NT2/D1 (cell line): ENCODE measurements around the gene RAPGEF4.

Experiments
- SUZ12 ChIP-seq: IDR thresholded peaks from 2 replicates; pipeline ENCODE4 v1.6.1; 2011; ENCODE audit not compliant: insufficient read length, insufficient read depth; ENCODE audit errors: extremely low read depth
- YY1 ChIP-seq: IDR thresholded peaks from 2 replicates; pipeline ENCODE4 v1.6.1; 2011; ENCODE audit not compliant: insufficient read length, insufficient read depth
- ZNF274 ChIP-seq: IDR thresholded peaks from 2 replicates; pipeline ENCODE4 v1.6.1; 2011; ENCODE audit warnings: mild to moderate bottlenecking, low read depth, low read length

DNA sequence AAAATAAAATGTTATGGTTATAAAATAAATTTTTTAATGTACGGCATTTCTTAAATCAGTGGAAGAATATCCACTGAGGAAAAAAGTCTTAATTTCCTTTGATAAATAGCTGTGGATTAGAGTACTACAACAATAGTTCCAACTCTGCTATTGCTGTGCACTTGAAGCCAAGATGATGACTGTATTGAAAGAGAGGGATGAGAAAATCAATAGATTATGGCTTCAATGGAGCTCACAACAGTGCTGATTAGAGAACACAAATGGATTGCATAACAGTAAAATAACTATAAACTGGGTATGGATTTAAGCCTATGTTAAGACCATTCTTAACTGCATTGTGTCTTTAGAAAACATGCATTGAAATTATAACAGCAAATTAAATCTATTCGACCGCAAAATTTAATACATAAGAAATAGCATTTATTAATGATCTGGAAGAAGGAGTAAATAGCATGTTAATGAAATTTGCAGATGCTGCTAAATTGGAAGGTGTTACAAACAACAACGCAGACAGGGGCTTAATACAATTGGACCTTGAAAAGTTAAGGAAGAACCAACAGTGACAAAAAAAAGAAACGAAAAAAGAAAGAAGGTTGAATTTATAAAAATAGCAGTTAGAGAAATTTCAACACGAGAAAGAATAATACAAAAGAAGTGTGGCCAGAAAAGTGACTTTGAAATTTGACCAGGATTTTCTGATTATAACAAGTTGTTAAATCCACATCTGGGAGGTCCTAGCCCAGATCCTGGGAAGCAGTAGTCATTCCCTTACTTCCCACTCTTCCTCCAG, 331.4 kb downstream of the RAPGEF4 start:
- TF ChIP-seq YY1 (no peak), SUZ12 (no peak), ZNF274 (no peak)
